H1 (cell line): ENCODE data around the gene ZNF831. TPM values are rescaled to one million over a fixed set of nuclear protein-coding genes. Genes with fewer than 3 reads are reported as not detected.

Experiments
- ATF2 ChIP-seq: IDR thresholded peaks from 2 replicates; pipeline ENCODE4 v1.6.1; 2012; ENCODE audit warnings: low read length, inconsistent platforms
- ATF3 ChIP-seq: IDR thresholded peaks from 2 replicates; pipeline ENCODE4 v1.6.1; 2011; ENCODE audit warnings: low read depth, mild to moderate bottlenecking, low read length; ENCODE audit not compliant: insufficient read depth
- BACH1 ChIP-seq: IDR thresholded peaks from 2 replicates; pipeline ENCODE4 v1.6.1; 2012; ENCODE audit warnings: low read length, improper control_type of control experiment
- GABPA ChIP-seq: IDR thresholded peaks from 2 replicates; pipeline ENCODE4 v1.6.1; 2011; ENCODE audit warnings: mild to moderate bottlenecking, low read length, moderate library complexity, borderline replicate concordance; ENCODE audit not compliant: insufficient read depth
- JUN ChIP-seq: IDR thresholded peaks from 2 replicates; pipeline ENCODE4 v1.6.1; 2011; ENCODE audit warnings: low read depth, mild to moderate bottlenecking, improper control_type of control experiment, low read length
- MAX ChIP-seq: IDR thresholded peaks from 2 replicates; pipeline ENCODE4 v1.6.1; 2012; ENCODE audit warnings: inconsistent platforms
- NRF1 ChIP-seq: IDR thresholded peaks from 2 replicates; pipeline ENCODE4 v1.6.1; 2011; ENCODE audit warnings: mild to moderate bottlenecking, low read depth, low read length, improper control_type of control experiment
- POU5F1 ChIP-seq: IDR thresholded peaks from 2 replicates; pipeline ENCODE4 v1.6.1; 2011; ENCODE audit warnings: low read depth, mild to moderate bottlenecking, low read length, moderate library complexity
- SRF ChIP-seq: IDR thresholded peaks from 2 replicates; pipeline ENCODE4 v1.6.1; 2011; ENCODE audit warnings: mild to moderate bottlenecking, low read depth, low read length, moderate library complexity
- SUZ12 ChIP-seq: fragments of 200-600 bp; sonication (generic); IDR thresholded peaks from 2 replicates; pipeline ENCODE4 v1.6.1; 2012; ENCODE audit warnings: mild to moderate bottlenecking, inconsistent platforms, low read length, moderate library complexity, mixed read lengths
- polyA plus RNA-seq, 7 experiments: library from polyadenylated mRNA; depleted of rRNA in 3 of 7; stranded (reverse) in 5 of 7; unstranded in 2 of 7; fragments of >200 nt in 5 of 7; fragments of 200-250 nt in 2 of 7; gene quantifications; 1 replicate in 5 of 7; 2 replicates in 1 of 7; 4 replicates in 1 of 7; pipeline versions ENCODE4 v1.2.1 to v1.2.3, GENCODE V29; 2011 to 2013; ENCODE audit warnings: missing spikeins in 2 of 7, mixed read lengths in 2 of 7
- total RNA-seq: library from RNA; stranded (reverse); fragmentation: NEBNext Ultra II Directional; extraction: Animal tissue kit (Norgen Biotek cat#: 25700); gene quantifications from 2 replicates; pipeline ENCODE4 v1.2.1, GENCODE V29; 2021

ZNF831 gene
- total and polyA plus RNA-seq, 2 of the 8 experiments (the other 6 are each of a cell fraction or from before 2014, with no cell fraction given): not detected

GRCh38 chr20:59157064-59157463 lies 6.6 kb upstream of the ZNF831 start (continued):
- TF ChIP-seq ATF2 (no peak), SRF (no peak), NRF1 (no peak), BACH1 (no peak), POU5F1 (no peak), ATF3 (no peak), GABPA (no peak), JUN (no peak), MAX (no peak), SUZ12 (no peak)
